ENCODE measurements around the gene CDCP1.

DNA sequence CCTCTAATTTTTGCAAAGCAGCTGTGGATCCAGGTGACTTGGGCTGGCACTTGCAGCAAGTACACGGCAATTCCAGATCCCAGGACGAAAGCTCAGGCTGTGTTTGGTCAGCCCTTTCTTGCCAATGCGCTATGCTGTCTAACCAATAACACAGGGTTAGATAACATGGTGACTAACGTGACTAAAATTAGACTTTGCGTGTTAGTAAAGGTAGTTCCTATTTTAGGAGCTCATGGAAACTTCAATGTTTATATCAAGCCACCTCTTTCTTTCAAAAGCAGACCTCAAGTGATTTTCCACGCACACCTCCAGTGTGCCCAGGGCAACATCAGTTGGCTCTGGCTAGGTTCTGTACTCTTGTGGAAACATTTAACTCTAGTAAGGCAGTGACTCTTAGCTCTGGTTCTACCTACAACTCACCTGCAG, 32.5 kb downstream of the CDCP1 start:
- TF ChIP-seq, protein P1, sequence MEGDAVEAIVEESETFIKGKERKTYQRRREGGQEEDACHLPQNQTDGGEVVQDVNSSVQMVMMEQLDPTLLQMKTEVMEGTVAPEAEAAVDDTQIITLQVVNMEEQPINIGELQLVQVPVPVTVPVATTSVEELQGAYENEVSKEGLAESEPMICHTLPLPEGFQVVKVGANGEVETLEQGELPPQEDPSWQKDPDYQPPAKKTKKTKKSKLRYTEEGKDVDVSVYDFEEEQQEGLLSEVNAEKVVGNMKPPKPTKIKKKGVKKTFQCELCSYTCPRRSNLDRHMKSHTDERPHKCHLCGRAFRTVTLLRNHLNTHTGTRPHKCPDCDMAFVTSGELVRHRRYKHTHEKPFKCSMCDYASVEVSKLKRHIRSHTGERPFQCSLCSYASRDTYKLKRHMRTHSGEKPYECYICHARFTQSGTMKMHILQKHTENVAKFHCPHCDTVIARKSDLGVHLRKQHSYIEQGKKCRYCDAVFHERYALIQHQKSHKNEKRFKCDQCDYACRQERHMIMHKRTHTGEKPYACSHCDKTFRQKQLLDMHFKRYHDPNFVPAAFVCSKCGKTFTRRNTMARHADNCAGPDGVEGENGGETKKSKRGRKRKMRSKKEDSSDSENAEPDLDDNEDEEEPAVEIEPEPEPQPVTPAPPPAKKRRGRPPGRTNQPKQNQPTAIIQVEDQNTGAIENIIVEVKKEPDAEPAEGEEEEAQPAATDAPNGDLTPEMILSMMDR (conservative IDR thresholded peaks at IDR 0.05; ENCODE audit: low read depth, low read length): no peak
- no peak for TF ChIP-seq EZH2 (IDR thresholded peaks at IDR 0.05; ENCODE audit: borderline replicate concordance, low read depth, low read length, poor library complexity, severe bottlenecking)
